B cell (primary cell): ENCODE results near the gene RPS6KA4.

Source experiments
- EZH2 ChIP-seq: IDR thresholded peaks from 2 replicates; pipeline ENCODE4 v1.6.1; 2012; ENCODE audit warnings: borderline replicate concordance, low read depth, mild to moderate bottlenecking, moderate library complexity, low read length; ENCODE audit not compliant: insufficient read depth, poor library complexity, severe bottlenecking
- TF ChIP-seq, protein P1 (sequence below): fragments of 200-600 bp; IDR thresholded peaks from one replicate; pipeline ENCODE4 v1.8.0; 2022; ENCODE audit warnings: antibody characterized with exemption, mild to moderate bottlenecking

DNA sequence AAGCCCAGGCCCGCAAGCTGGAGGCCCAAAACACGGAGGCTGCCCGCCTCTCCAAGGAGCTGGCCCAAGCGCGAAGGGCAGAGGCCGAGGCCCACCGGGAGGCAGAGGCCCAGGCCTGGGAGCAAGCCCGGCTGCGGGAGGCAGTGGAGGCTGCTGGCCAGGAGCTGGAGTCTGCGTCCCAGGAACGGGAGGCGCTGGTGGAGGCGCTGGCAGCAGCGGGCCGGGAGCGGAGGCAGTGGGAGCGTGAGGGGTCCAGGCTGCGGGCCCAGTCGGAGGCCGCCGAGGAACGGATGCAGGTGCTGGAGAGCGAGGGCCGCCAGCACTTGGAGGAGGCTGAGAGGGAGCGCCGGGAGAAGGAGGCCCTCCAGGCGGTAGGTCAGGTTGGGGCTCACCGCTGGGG is 14.2 kb upstream of the RPS6KA4 start:
- TF ChIP-seq, protein P1, sequence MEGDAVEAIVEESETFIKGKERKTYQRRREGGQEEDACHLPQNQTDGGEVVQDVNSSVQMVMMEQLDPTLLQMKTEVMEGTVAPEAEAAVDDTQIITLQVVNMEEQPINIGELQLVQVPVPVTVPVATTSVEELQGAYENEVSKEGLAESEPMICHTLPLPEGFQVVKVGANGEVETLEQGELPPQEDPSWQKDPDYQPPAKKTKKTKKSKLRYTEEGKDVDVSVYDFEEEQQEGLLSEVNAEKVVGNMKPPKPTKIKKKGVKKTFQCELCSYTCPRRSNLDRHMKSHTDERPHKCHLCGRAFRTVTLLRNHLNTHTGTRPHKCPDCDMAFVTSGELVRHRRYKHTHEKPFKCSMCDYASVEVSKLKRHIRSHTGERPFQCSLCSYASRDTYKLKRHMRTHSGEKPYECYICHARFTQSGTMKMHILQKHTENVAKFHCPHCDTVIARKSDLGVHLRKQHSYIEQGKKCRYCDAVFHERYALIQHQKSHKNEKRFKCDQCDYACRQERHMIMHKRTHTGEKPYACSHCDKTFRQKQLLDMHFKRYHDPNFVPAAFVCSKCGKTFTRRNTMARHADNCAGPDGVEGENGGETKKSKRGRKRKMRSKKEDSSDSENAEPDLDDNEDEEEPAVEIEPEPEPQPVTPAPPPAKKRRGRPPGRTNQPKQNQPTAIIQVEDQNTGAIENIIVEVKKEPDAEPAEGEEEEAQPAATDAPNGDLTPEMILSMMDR: no peak
- no peak for TF ChIP-seq EZH2
